Measurements from ENCODE around the gene MEIS1. TPM values are rescaled to one million over a fixed set of nuclear protein-coding genes. Genes with fewer than 3 reads are reported as not detected.

Gene MEIS1
- total RNA-seq, 6 experiments from 2014 or later: 3.1 to 8.8 (median 4.2) TPM

DNA sequence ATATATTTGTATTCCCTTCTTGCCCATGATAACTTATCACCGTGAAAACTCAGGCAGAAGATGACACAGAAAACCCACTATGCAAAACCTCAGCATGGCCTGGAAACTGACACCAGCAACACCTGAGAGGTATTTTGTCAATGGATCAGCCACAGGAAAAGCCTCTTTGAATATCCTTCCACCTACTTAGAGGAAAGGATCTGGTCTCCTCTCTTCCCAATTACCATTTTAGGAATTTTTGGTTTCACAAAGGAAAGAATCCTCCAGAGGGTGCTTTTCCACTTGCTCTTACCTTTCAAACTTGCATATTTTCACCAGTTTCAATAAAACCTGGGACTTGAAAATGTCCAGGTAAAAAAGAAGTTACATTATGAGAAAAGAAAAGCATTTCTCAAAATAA lies 20.0 kb upstream of the MEIS1 start:
- TF ChIP-seq, protein P1, sequence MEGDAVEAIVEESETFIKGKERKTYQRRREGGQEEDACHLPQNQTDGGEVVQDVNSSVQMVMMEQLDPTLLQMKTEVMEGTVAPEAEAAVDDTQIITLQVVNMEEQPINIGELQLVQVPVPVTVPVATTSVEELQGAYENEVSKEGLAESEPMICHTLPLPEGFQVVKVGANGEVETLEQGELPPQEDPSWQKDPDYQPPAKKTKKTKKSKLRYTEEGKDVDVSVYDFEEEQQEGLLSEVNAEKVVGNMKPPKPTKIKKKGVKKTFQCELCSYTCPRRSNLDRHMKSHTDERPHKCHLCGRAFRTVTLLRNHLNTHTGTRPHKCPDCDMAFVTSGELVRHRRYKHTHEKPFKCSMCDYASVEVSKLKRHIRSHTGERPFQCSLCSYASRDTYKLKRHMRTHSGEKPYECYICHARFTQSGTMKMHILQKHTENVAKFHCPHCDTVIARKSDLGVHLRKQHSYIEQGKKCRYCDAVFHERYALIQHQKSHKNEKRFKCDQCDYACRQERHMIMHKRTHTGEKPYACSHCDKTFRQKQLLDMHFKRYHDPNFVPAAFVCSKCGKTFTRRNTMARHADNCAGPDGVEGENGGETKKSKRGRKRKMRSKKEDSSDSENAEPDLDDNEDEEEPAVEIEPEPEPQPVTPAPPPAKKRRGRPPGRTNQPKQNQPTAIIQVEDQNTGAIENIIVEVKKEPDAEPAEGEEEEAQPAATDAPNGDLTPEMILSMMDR (IDR thresholded peaks at IDR 0.05): no peak
- no peak for TF ChIP-seq POLR2A (IDR thresholded peaks at IDR 0.05)
- Histone ChIP-seq H3K36me3 (no peaks in the 10 kb centered on the region), H3K4me3 (no peak overlapping the region)

DNA sequence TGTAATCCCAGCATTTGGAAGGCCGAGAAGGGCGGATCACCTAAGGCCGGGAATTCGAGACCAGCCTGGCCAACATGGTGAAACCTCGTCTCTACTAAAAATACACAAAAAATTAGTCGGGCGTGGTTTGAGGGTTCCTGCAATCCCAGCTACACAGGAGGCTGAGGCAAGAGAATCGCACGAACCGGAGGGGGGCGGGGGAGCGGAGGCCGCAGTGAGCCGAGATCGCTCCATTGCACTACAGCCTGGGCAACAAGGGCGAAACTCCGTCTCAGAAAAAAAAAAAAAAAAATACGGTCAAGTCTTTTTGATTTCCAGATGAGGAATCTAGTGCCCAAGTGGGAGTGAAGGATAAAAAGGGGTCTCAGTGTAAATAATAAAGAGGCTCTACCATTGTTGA lies 16.5 kb upstream of the MEIS1 start:
- Histone ChIP-seq H3K27me3 (no peaks in the 10 kb centered on the region), H3K4me3 (no peak overlapping the region), H3K9me3 (no peaks in the 10 kb centered on the region), H3K27ac (no peak overlapping the region), H3K36me3 (no peaks in the 10 kb centered on the region), H3K4me1 (no peaks in the 10 kb centered on the region)
- no peak for DNase-seq
- intact Hi-C loops (cut with DNase I): no loop called here
- TF ChIP-seq, protein P1 (IDR thresholded peaks at IDR 0.05): no peak
- no peak for TF ChIP-seq POLR2A (IDR thresholded peaks at IDR 0.05)
- ATAC-seq: no peak
- WGBS (ENCODE audit: insufficient coverage, low coverage, low lambda C conversion rate, missing lambda C conversion rate): 93% methylated on average over 10 of the region's 18 CpGs

More for the DNA sequence above, 20.0 kb upstream of the MEIS1 start:
- 62% methylated on average over 1 of the region's 1 CpG for WGBS (ENCODE audit: insufficient coverage, low coverage, low lambda C conversion rate, missing lambda C conversion rate)
- H3K4me1 ChIP-seq: no peaks in the 10 kb centered on the region
- H3K27ac ChIP-seq: no peak overlapping the region
- H3K9me3 ChIP-seq: no peaks in the 10 kb centered on the region
- intact Hi-C loops (cut with DNase I): no loop called here
- H3K27me3 ChIP-seq: no peaks in the 10 kb centered on the region
- ATAC-seq: no peak
- DNase-seq: no peak

GRCh38 chr2:66421612-66422011 lies 13.3 kb upstream of the MEIS1 start:
- no peaks in the 10 kb centered on the region for H3K9me3 ChIP-seq
- H3K27ac ChIP-seq: no peak overlapping the region
- H3K4me1 ChIP-seq: no peaks in the 10 kb centered on the region
- TF ChIP-seq, protein P1 (IDR thresholded peaks at IDR 0.05): no peak
- H3K36me3 ChIP-seq: no peaks in the 10 kb centered on the region
- H3K27me3 ChIP-seq: peaks cover 0 to 18% of the 10 kb centered on the region in 2 donors
- H3K4me3 ChIP-seq: no peak overlapping the region
- 67% methylated on average over 1 of the region's 1 CpG for WGBS (ENCODE audit: insufficient coverage, low coverage, low lambda C conversion rate, missing lambda C conversion rate)
- no peak for DNase-seq
- intact Hi-C loops (cut with DNase I): no loop called here
- ATAC-seq: no peak

GRCh38 chr2:66423391-66424124 lies 11.4 kb upstream of the MEIS1 start:
- intact Hi-C loops (cut with DNase I): no loop called here
- H3K4me3 ChIP-seq: no peak overlapping the region
- H3K9me3 ChIP-seq: no peaks in the 10 kb centered on the region
- H3K4me1 ChIP-seq: no peaks in the 10 kb centered on the region
- no peak overlapping the region for H3K27ac ChIP-seq
- no peaks in the 10 kb centered on the region for H3K36me3 ChIP-seq
- no peak for TF ChIP-seq POLR2A (IDR thresholded peaks at IDR 0.05)
- TF ChIP-seq, protein P1 (IDR thresholded peaks at IDR 0.05): no peak
- no peak for DNase-seq
- H3K27me3 ChIP-seq: peaks cover 0 to 31% of the 10 kb centered on the region in 2 donors
- no peak for ATAC-seq
- 72% methylated on average over 2 of the region's 2 CpGs for WGBS (ENCODE audit: insufficient coverage, low coverage, low lambda C conversion rate, missing lambda C conversion rate)
